GM12873 (cell line): ENCODE results near the gene BRAF.

Experiments used
- CTCF ChIP-seq: IDR thresholded peaks from 2 replicates; pipeline ENCODE4 v1.5.1; 2012; ENCODE audit warnings: low read depth, mild to moderate bottlenecking, moderate library complexity, low read length, control low read depth; ENCODE audit not compliant: insufficient read depth; ENCODE audit errors: missing control alignments

The BRAF gene

GRCh38 chr7:140745266-140746058, 179.3 kb downstream of the BRAF start:
- no peak for TF ChIP-seq CTCF

GRCh38 chr7:140744005-140744404, 180.7 kb downstream of the BRAF start:
- TF ChIP-seq CTCF: no peak

GRCh38 chr7:140738280-140738679, 186.4 kb downstream of the BRAF start:
- no peak for TF ChIP-seq CTCF

- no peak for TF ChIP-seq CTCF
Measured at GRCh38 chr7:140734729-140735128, 190.0 kb downstream of the BRAF start.

GRCh38 chr7:140734096-140734495, 190.6 kb downstream of the BRAF start:
- TF ChIP-seq CTCF: no peak

- TF ChIP-seq CTCF: no peak
Measured at GRCh38 chr7:140732416-140732815, 192.3 kb downstream of the BRAF start.

GRCh38 chr7:140726281-140726680, 198.4 kb downstream of the BRAF start:
- TF ChIP-seq CTCF: peak; percentile 40
